OCI-LY3 (cell line): ENCODE data around the gene LRP2BP.
A peak's percentile ranks its signal among the peaks of the same experiment; 100 is the strongest.

ENCODE experiments used
- H2AFZ ChIP-seq: fragments of 200-600, 300-600 bp; shearing (Covaris generic); 2 replicates; pipeline ENCODE4 v1.6.0; 2014; ENCODE audit warnings: antibody characterized with exemption, low read depth, low read length
- H3K27ac ChIP-seq: fragments of 200-600, 300-600 bp; sonication (generic); 2 replicates; pipeline ENCODE4 v1.5.1; 2014; ENCODE audit warnings: mild to moderate bottlenecking, low read length, moderate library complexity, mixed read lengths
- H3K27me3 ChIP-seq: fragments of 200-600, 300-600 bp; sonication (generic); 2 replicates; pipeline ENCODE4 v1.6.1; 2014; ENCODE audit warnings: low read depth, low read length, mixed read lengths
- H3K36me3 ChIP-seq: fragments of 200-600, 300-600 bp; sonication (generic); replicated peaks from 2 replicates; pipeline ENCODE3; 2014; ENCODE audit warnings: low read depth, low read length, mixed read lengths
- H3K4me1 ChIP-seq: fragments of 300-600, 200-600 bp; sonication (generic); 2 replicates; pipeline ENCODE4 v1.6.1; 2014; ENCODE audit warnings: low read length, mixed read lengths
- H3K4me2 ChIP-seq: fragments of 200-600, 300-600 bp; sonication (generic); 2 replicates; pipeline ENCODE4 v1.6.1; 2014; ENCODE audit warnings: low read length, mixed read lengths
- H3K4me3 ChIP-seq: fragments of 300-600, 200-600 bp; sonication (generic); 2 replicates; pipeline ENCODE4 v1.5.1; 2014; ENCODE audit warnings: antibody characterized with exemption, mild to moderate bottlenecking, low read length, moderate library complexity
- H3K79me2 ChIP-seq: fragments of 300-600, 200-600 bp; shearing (Covaris generic); 2 replicates; pipeline ENCODE4 v1.6.1; 2014; ENCODE audit warnings: mild to moderate bottlenecking, low read length, mixed read lengths
- H3K9ac ChIP-seq: fragments of 300-600, 200-600 bp; shearing (Covaris generic); 2 replicates; pipeline ENCODE4 v1.6.0; 2014; ENCODE audit warnings: mild to moderate bottlenecking, low read length, moderate library complexity
- H3K9me3 ChIP-seq: fragments of 200-600, 300-600 bp; shearing (Covaris generic); 2 replicates; pipeline ENCODE4 v1.6.1; 2014; ENCODE audit warnings: low read length, mixed read lengths; ENCODE audit not compliant: insufficient read depth
- H4K20me1 ChIP-seq: fragments of 200-600, 300-600 bp; sonication (generic); 2 replicates; pipeline ENCODE4 v1.6.1; 2016; ENCODE audit warnings: low read length, mixed read lengths; ENCODE audit not compliant: insufficient read depth
- CTCF ChIP-seq: fragments of 200-600, 300-600 bp; sonication (generic); IDR thresholded peaks from 2 replicates; pipeline ENCODE4 v1.5.1; 2014; ENCODE audit warnings: antibody characterized with exemption, low read length, low read depth
- EZH2phosphoT487 ChIP-seq: fragments of 200-600 bp; shearing (Covaris generic); IDR thresholded peaks from 2 replicates; pipeline ENCODE4 v1.6.1; 2018; ENCODE audit warnings: antibody characterized with exemption, mixed run types, low read depth

LRP2BP gene

GRCh38 chr4:185359767-185360446, 35.8 kb downstream of the LRP2BP start:
- H3K9ac ChIP-seq = no peak overlapping the region
- H3K79me2 ChIP-seq = no peaks in the 10 kb centered on the region
- H3K4me3 ChIP-seq = no peak overlapping the region
- H3K9me3 ChIP-seq = no peaks in the 10 kb centered on the region
- H3K36me3 ChIP-seq = peaks cover 4% of the 10 kb centered on the region
- H3K4me1 ChIP-seq = peaks cover 25% of the 10 kb centered on the region
- H3K27ac ChIP-seq = no peak overlapping the region
- no peak overlapping the region for H3K4me2 ChIP-seq
- H3K27me3 ChIP-seq = no peaks in the 10 kb centered on the region
- no peak overlapping the region for H2AFZ ChIP-seq
- TF ChIP-seq CTCF (no peak), EZH2phosphoT487 (no peak)
- H4K20me1 ChIP-seq = no peaks in the 10 kb centered on the region

GRCh38 chr4:185358959-185359358, 36.8 kb downstream of the LRP2BP start:
- Histone ChIP-seq H4K20me1 (no peaks in the 10 kb centered on the region), H3K27ac (no peak overlapping the region), H3K9ac (no peak overlapping the region), H3K36me3 (peaks cover 7% of the 10 kb centered on the region), H2AFZ (no peak overlapping the region), H3K27me3 (no peaks in the 10 kb centered on the region), H3K4me3 (no peak overlapping the region), H3K4me2 (no peak overlapping the region), H3K79me2 (no peaks in the 10 kb centered on the region), H3K4me1 (peaks cover 25% of the 10 kb centered on the region), H3K9me3 (no peaks in the 10 kb centered on the region)
- TF ChIP-seq CTCF = no peak
- TF ChIP-seq EZH2phosphoT487 = no peak

GRCh38 chr4:185358514-185358913, 37.2 kb downstream of the LRP2BP start:
- peaks cover 26% of the 10 kb centered on the region for H3K4me1 ChIP-seq
- no peak overlapping the region for H3K9ac ChIP-seq
- no peaks in the 10 kb centered on the region for H3K27me3 ChIP-seq
- H3K9me3 ChIP-seq = no peaks in the 10 kb centered on the region
- H3K36me3 ChIP-seq = peaks cover 8% of the 10 kb centered on the region
- H3K4me3 ChIP-seq = no peak overlapping the region
- H2AFZ ChIP-seq = no peak overlapping the region
- H3K4me2 ChIP-seq = peak overlapping the region; percentile 17; the same call in 1 of the 2 replicates
- no peak overlapping the region for H3K27ac ChIP-seq
- no peaks in the 10 kb centered on the region for H4K20me1 ChIP-seq
- TF ChIP-seq EZH2phosphoT487 = no peak
- no peak for TF ChIP-seq CTCF
- no peaks in the 10 kb centered on the region for H3K79me2 ChIP-seq

GRCh38 chr4:185357733-185358440, 37.8 kb downstream of the LRP2BP start:
- no peaks in the 10 kb centered on the region for H3K27me3 ChIP-seq
- H2AFZ ChIP-seq = no peak overlapping the region
- peak overlapping the region; percentile 44; the same call in 1 of the 2 replicates for H3K27ac ChIP-seq
- H3K36me3 ChIP-seq = peaks cover 8% of the 10 kb centered on the region
- no peaks in the 10 kb centered on the region for H3K79me2 ChIP-seq
- H3K9ac ChIP-seq = no peak overlapping the region
- no peaks in the 10 kb centered on the region for H4K20me1 ChIP-seq
- peaks cover 32% of the 10 kb centered on the region for H3K4me1 ChIP-seq
- no peak overlapping the region for H3K4me3 ChIP-seq
- H3K9me3 ChIP-seq = no peaks in the 10 kb centered on the region
- TF ChIP-seq EZH2phosphoT487 (no peak), CTCF (no peak)
- H3K4me2 ChIP-seq = no peak overlapping the region
